ENCODE data around the gene ZNF33A. TPM values are rescaled to one million over a fixed set of nuclear protein-coding genes. Genes with fewer than 3 reads are reported as not detected.

ZNF33A gene
- total RNA-seq, 2 donors from 2014 or later: 16.8 to 22.7 TPM

Other genes with a start within 250 kb of the ZNF33A start
- gene ZNF248, start 153.1 kb upstream of the ZNF33A start, total RNA-seq: 10 to 100 TPM in 1 of 2 donors, 1 to 10 TPM in 1; 9.7 to 12.9 TPM
- 10 to 100 TPM; 15.4 to 19.3 TPM for gene ZNF25, start 34.0 kb upstream of the ZNF33A start, total RNA-seq
- gene ZNF37A, start 83.7 kb downstream of the ZNF33A start, total RNA-seq: 1 to 10 TPM; 8.1 to 9.2 TPM